ENCODE data around the gene PRKG1.

The PRKG1 gene

GRCh38 chr10:51503378-51503777 is 429.1 kb downstream of the PRKG1 start:
- H3K4me3 ChIP-seq (ENCODE audit: low read length): no peak overlapping the region
- no peak for DNase-seq (ENCODE audit: low read depth, low spot score)

- no peak for DNase-seq (ENCODE audit: low read depth, low spot score)
- H3K4me3 ChIP-seq (ENCODE audit: low read length): no peak overlapping the region
These were observed 433.2 kb downstream of the PRKG1 start for GRCh38 chr10:51507476-51507875.

GRCh38 chr10:51508156-51508555 is 433.9 kb downstream of the PRKG1 start:
- no peak for DNase-seq (ENCODE audit: low read depth, low spot score)
- no peak overlapping the region for H3K4me3 ChIP-seq (ENCODE audit: low read length)

GRCh38 chr10:51510231-51510630 is 435.9 kb downstream of the PRKG1 start:
- H3K4me3 ChIP-seq (ENCODE audit: low read length): no peak overlapping the region
- no peak for DNase-seq (ENCODE audit: low read depth, low spot score)

GRCh38 chr10:51521605-51522004 is 447.3 kb downstream of the PRKG1 start:
- no peak overlapping the region for H3K4me3 ChIP-seq (ENCODE audit: low read length)

GRCh38 chr10:51522858-51523257 is 448.6 kb downstream of the PRKG1 start:
- no peak overlapping the region for H3K4me3 ChIP-seq (ENCODE audit: low read length)
- no peak for DNase-seq (ENCODE audit: low read depth, low spot score)

More at GRCh38 chr10:51521605-51522004, 447.3 kb downstream of the PRKG1 start:
- DNase-seq (ENCODE audit: low read depth, low spot score): no peak

- no peak for DNase-seq (ENCODE audit: low read depth, low spot score)
- H3K4me3 ChIP-seq (ENCODE audit: low read length): no peak overlapping the region
These were observed 449.2 kb downstream of the PRKG1 start for GRCh38 chr10:51523440-51523839.

GRCh38 chr10:51524041-51524440 is 449.8 kb downstream of the PRKG1 start:
- DNase-seq (ENCODE audit: low read depth, low spot score): no peak
- H3K4me3 ChIP-seq (ENCODE audit: low read length): no peak overlapping the region

- no peak for DNase-seq (ENCODE audit: low read depth, low spot score)
- H3K4me3 ChIP-seq (ENCODE audit: low read length): no peak overlapping the region
These were observed 453.4 kb downstream of the PRKG1 start for GRCh38 chr10:51527522-51528219.

GRCh38 chr10:51528527-51528926 is 454.2 kb downstream of the PRKG1 start:
- no peak for DNase-seq (ENCODE audit: low read depth, low spot score)
- no peak overlapping the region for H3K4me3 ChIP-seq (ENCODE audit: low read length)

- H3K4me3 ChIP-seq (ENCODE audit: low read length): no peak overlapping the region
- DNase-seq (ENCODE audit: low read depth, low spot score): no peak
These were observed 456.3 kb downstream of the PRKG1 start for GRCh38 chr10:51530541-51530940.

- H3K4me3 ChIP-seq (ENCODE audit: low read length): no peak overlapping the region
- no peak for DNase-seq (ENCODE audit: low read depth, low spot score)
These were observed 457.8 kb downstream of the PRKG1 start for GRCh38 chr10:51532044-51532443.

- H3K4me3 ChIP-seq (ENCODE audit: low read length): no peak overlapping the region
- DNase-seq (ENCODE audit: low read depth, low spot score): no peak
These were observed 468.6 kb downstream of the PRKG1 start for GRCh38 chr10:51542853-51543252.

GRCh38 chr10:51544933-51545332 is 470.6 kb downstream of the PRKG1 start:
- no peak for DNase-seq (ENCODE audit: low read depth, low spot score)
- H3K4me3 ChIP-seq (ENCODE audit: low read length): no peak overlapping the region

GRCh38 chr10:51547941-51548340 is 473.7 kb downstream of the PRKG1 start:
- H3K4me3 ChIP-seq (ENCODE audit: low read length): no peak overlapping the region
- DNase-seq (ENCODE audit: low read depth, low spot score): no peak

- no peak for DNase-seq (ENCODE audit: low read depth, low spot score)
- no peak overlapping the region for H3K4me3 ChIP-seq (ENCODE audit: low read length)
These were observed 478.6 kb downstream of the PRKG1 start for GRCh38 chr10:51552879-51553278.

- no peak for DNase-seq (ENCODE audit: low read depth, low spot score)
- no peak overlapping the region for H3K4me3 ChIP-seq (ENCODE audit: low read length)
These were observed 490.7 kb downstream of the PRKG1 start for GRCh38 chr10:51564896-51565510.

- no peak for DNase-seq (ENCODE audit: low read depth, low spot score)
- no peak overlapping the region for H3K4me3 ChIP-seq (ENCODE audit: low read length)
These were observed 493.0 kb downstream of the PRKG1 start for GRCh38 chr10:51567271-51567670.

- no peak overlapping the region for H3K4me3 ChIP-seq (ENCODE audit: low read length)
- no peak for DNase-seq (ENCODE audit: low read depth, low spot score)
These were observed 495.2 kb downstream of the PRKG1 start for GRCh38 chr10:51569467-51569866.

- no peak overlapping the region for H3K4me3 ChIP-seq (ENCODE audit: low read length)
- no peak for DNase-seq (ENCODE audit: low read depth, low spot score)
These were observed 500.2 kb downstream of the PRKG1 start for GRCh38 chr10:51574248-51575048.

Data from Jurkat, Clone E6-1 (cell line).